NCI-H524 (cell line): ENCODE data around the gene STAB2.

Experiments
- DNase-seq, 2 experiments: peaks; one replicate each; lab custom pipeline; 2025; lab: John Stamatoyannopoulos, UW

Gene STAB2

GRCh38 chr12:103586791-103587370 lies at the start of gene STAB2:
Gene STAB2, plus strand, starts transcription at chr12:103587273. Its CDS starts 204 bp downstream, at chr12:103587477.
- DNase-seq: no peak

GRCh38 chr12:103538397-103538796 lies 48.7 kb upstream of the STAB2 start:
- DNase-seq: no peak

GRCh38 chr12:103540319-103540718 lies 46.8 kb upstream of the STAB2 start:
- no peak for DNase-seq

DNA sequence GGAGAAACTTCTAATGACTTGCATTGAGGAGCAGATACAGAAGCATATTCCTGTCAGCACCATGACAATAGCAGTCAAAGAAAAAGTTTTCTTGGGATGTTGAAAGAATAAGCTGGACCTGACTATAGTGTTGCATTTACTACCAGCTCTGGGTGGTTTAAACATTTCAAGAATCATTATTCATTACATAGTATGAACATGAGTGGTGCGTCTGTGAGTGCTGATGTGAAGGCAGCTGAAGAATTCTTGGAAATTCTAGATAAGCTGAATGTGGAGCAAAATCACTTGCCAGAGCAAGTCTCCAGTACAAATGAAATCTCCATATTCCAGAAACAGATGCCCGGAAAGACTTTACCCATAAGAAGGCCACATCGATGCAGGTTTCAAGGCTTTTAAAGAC lies 45.0 kb upstream of the STAB2 start:
- no peak for DNase-seq

GRCh38 chr12:103546959-103547358 lies 40.1 kb upstream of the STAB2 start:
- no peak for DNase-seq

DNA sequence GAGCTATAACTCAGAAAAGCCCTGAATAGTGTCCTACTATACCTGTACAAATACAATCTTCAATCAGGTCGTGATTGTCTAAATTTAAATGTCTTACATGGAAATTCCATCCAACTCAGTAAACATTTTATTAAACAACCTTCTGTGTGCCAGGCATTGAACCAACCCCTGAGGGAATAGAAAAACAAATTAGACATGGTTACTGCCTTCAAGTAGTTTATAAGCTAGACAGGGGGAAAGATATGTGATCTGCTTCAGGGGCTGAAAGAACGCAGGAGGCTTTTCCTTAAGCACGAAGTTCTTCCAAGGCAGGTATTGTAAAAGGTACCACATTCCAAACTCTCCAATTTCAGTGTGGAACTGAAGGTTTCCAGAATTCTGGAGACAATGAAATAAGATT lies 39.7 kb upstream of the STAB2 start:
- DNase-seq: no peak

DNA sequence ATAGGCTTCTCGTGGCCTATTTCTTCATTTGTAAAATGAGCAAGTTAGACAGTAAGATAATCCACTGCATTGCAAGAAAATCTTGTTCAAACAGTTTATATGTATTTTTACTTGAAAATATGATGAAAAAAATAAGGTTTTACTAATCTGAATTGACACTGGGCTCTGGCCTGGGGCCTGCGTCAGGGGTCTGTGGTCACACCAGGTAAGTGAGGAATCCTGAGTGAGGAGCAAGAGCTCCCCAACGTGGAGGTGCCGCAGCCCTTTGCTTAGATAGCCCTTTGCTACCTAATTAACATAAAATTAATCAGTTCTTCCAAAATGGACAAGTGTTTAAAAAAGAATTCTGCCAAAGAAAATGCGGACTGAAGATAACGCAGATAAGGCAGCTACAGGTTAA lies 39.1 kb upstream of the STAB2 start:
- DNase-seq: peak in 1 of 2 experiments; percentile 58

GRCh38 chr12:103548622-103549601 lies 38.2 kb upstream of the STAB2 start:
- peak; percentile 21 to 71 for DNase-seq

DNA sequence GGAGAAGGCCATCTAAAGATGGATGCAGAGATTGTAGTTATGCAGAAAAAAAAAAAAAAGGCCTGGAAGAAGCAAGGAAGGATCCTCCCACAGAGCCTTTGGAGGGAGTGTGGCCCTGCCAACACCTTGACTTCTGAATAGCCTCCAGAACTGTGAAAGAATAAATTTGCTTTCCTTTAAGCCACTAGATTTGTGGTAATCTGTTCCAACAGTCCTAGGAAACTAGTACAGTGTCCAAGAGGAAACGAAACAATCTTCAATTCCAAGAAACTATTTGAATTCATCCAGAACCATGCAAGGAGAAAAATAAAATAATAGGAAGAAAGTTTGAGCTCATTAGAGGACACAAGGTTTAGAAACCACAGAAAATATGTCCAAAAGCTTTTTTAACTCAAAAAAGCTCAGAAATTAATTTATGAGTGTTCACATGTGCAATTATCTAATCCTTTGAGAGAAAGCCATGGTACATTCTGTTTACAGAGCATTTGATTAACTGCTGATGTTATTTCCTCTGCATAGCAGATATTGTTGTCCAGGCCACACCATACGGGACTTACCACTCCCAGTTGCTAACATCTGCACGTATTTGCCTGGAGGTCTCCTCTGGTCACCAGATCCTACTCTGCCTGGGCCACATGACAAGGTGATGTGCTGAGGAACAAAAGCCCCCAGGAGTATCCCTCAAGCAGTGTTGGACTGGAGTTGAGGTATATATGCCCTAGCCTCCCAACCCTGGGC lies 30.0 kb upstream of the STAB2 start:
- DNase-seq: no peak

- no peak for DNase-seq
Observed at GRCh38 chr12:103557628-103558010, 29.5 kb upstream of the STAB2 start.

DNA sequence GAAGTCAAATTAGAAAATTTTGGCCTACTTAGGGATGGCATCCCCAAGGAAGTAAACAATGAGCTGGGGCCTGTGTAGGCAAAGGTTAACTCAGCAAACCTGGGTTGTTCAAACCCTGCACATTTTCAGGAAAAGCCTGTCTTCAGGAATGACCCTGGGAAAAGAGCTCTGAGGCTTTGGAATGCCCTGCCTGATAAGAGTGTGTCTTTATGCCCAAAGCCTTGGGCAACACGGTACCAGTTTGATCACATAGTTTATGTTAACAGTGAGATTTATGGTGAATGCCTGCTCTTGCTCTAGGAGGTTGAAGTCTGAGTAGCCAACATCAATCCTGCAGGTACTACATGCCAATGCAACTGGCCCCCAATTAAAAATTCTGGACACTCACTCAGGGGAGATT lies 28.2 kb upstream of the STAB2 start:
- no peak for DNase-seq

DNA sequence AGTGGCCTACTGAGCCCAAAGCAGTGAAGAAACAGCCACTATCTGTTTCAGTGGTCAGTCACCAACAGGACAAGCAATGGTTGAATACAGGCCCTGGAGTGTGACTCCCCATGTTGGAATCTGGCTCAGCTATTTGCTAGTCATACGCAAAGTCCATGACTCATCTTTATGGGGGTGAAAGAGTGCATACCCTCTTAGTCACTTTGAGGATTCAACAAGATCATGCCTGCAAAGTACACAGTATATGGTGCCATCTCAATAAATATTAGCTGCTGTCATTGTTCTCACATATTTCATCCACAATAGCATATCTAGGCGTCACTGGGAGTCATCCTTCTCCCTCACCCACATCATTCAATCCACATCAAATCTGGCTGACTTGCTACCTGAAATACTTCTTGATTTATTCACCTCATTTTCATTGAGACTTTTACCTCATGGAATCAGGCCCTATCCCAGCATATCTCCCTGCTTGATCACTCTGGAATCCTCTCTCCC lies 26.4 kb upstream of the STAB2 start:
- DNase-seq: no peak

- DNase-seq: no peak
Observed at GRCh38 chr12:103561174-103561573, 25.9 kb upstream of the STAB2 start.

- DNase-seq: no peak
Observed at GRCh38 chr12:103566398-103566797, 20.7 kb upstream of the STAB2 start.

- DNase-seq: no peak
Observed at GRCh38 chr12:103569278-103569677, 17.8 kb upstream of the STAB2 start.

- DNase-seq: peak in 1 of 2 experiments; percentile 23
Observed at GRCh38 chr12:103571286-103571685, 15.8 kb upstream of the STAB2 start.

GRCh38 chr12:103572312-103573045 lies 14.6 kb upstream of the STAB2 start:
- DNase-seq: no peak

- no peak for DNase-seq
Observed at GRCh38 chr12:103573185-103573584, 13.9 kb upstream of the STAB2 start.

DNA sequence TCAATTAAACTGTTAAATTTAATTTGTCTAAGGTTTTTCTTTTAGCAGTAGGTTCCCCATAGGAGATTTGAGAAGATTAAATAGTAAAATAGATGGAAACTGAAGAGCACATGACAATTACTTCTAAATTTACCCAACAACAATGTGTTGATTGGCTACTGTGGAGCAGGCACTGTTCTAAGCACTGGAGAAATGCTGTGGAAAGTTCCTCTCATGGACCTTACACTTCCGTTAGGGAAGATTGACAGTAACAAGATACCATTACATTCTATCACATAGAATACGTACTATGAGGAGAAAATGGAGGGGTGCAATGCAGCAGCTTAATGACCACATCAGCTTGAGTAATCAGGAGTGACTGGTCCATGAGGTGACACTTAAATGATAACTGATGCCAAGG lies 8.1 kb upstream of the STAB2 start:
- DNase-seq: no peak

DNA sequence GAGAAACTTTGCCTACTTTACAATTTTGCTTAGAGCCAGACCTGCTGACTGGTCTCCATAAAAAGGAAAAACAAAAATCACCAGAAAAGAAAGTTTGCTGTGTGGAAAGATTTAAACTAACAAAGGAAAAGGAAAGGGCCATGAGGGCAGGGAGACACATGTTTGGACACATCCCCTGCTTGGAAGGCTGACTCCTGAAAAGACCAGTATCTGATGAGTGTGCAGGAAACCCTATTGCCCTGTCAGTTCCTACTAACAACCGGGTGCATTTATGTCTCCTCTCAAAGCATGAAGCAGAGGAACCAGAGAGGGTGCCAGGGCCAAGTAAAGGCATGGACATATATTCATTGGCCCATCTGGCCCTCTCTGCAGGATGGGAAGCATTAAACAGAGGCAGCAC lies 7.0 kb upstream of the STAB2 start:
- DNase-seq: no peak

DNA sequence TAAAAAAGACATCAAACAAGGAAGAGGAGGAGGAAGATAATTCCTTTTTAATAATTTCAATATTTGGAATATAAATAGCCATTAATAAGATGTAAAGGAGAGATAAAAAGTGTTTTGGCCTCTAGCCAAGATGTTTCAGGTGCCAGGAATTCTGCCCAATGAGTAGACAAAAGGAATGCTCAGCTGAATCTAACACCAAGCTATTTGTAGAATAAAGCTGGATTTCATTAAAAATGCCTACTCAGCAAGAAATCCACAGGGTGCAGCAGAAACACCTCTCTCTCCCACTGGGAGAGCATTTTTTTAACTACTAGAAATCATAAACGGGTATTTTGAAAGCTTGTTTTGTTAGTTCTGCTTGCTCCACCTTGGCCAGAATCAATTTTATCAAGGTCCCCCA lies 4.1 kb upstream of the STAB2 start:
- DNase-seq: no peak

GRCh38 chr12:103586132-103586531 lies 941 bp upstream of the STAB2 start:
- peak in 1 of 2 experiments; percentile 12 for DNase-seq
